ENCODE data around the gene JAZF1. TPM values are rescaled to one million over a fixed set of nuclear protein-coding genes. Genes with fewer than 3 reads are reported as not detected.

Gene JAZF1
- total and polyA plus RNA-seq, 2 of the 8 experiments (the other 6 are each of a cell fraction or from before 2014, with no cell fraction given), result 2.6 to 21.8 TPM

DNA sequence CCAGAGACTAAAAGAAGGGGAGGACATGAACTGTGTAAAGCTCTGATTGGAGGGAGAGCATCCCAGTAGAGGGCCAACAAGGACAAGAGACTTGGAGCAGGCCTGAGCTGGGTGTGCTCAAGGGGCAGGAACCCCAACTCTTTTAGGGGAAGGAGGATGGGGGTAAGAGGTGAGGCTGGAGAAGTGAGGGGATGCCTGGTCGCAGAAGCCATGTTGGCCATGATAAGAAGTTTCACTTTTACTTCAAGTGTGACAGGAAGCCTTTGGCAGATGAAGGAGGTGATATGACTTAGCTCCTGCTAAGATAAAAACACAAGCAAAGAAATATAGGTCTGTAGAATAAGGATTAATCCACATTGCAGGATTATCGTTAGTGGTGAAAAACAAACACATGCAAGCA lies 208.3 kb downstream of the JAZF1 start:
- Histone ChIP-seq H4K8ac (ENCODE audit: extremely low read depth, insufficient read depth, low read length) (no peak overlapping the region), H2BK120ac (replicated peaks; ENCODE audit: low read depth, low read length) (no peak overlapping the region), H2BK5ac (ENCODE audit: low read depth, low read length) (no peak overlapping the region), H3K79me1 (ENCODE audit: low read depth, low read length) (no peaks in the 10 kb centered on the region), H2BK15ac (ENCODE audit: low read length) (no peak overlapping the region), H4K91ac (replicated peaks; ENCODE audit: insufficient read length, low read length) (no peak overlapping the region), H4K5ac (ENCODE audit: insufficient read length, low read depth, low read length) (no peak overlapping the region), H3K23me2 (ENCODE audit: low read depth, low read length) (no peaks in the 10 kb centered on the region), H2BK12ac (ENCODE audit: low read depth, low read length) (no peak overlapping the region), H2AK5ac (ENCODE audit: low read depth, low read length) (no peak overlapping the region), H3K36me3 (ENCODE audit: control insufficient read depth in 2 of 4, insufficient read depth in 4 of 4, low read length in 3 of 4) (no peaks in the 10 kb centered on the region), H3K23ac (ENCODE audit: insufficient read length) (no peak overlapping the region), H4K20me1 (replicated peaks in 1 of 2; ENCODE audit: control insufficient read depth in 1 of 2, insufficient read depth in 2 of 2, low read length in 2 of 2) (no peaks in the 10 kb centered on the region), H3K27me3 (replicated peaks in 1 of 4; ENCODE audit: control insufficient read depth in 3 of 4, extremely low read depth in 1 of 4, insufficient read depth in 3 of 4, low read length in 3 of 4) (no peaks in the 10 kb centered on the region), H3K14ac (ENCODE audit: insufficient read length) (no peak overlapping the region), H3K4me2 (ENCODE audit: insufficient read depth in 1 of 2, low read depth in 2 of 2, low read length in 2 of 2) (no peak overlapping the region), H3K9ac (replicated peaks in 1 of 4; ENCODE audit: extremely low read depth in 1 of 4, low read depth in 3 of 4, low read length in 3 of 4) (no peak overlapping the region), H3K79me2 (ENCODE audit: control insufficient read depth in 1 of 2, insufficient read depth in 2 of 2, low read length in 2 of 2) (no peaks in the 10 kb centered on the region), H3K4me1 (replicated peaks in 1 of 4; ENCODE audit: control insufficient read depth in 3 of 4, insufficient read depth in 4 of 4, low read length in 3 of 4) (no peaks in the 10 kb centered on the region), H3K4me3 (ENCODE audit: extremely low read depth in 1 of 4, insufficient read depth in 2 of 4, low read depth in 3 of 4, low read length in 4 of 4) (no peak overlapping the region), H2AFZ (ENCODE audit: low read length) (no peak overlapping the region), H2BK20ac (ENCODE audit: low read length) (no peak overlapping the region), H3K27ac (ENCODE audit: low read depth, low read length) (no peak overlapping the region), H3K56ac (replicated peaks; ENCODE audit: insufficient read length, low read depth, low read length) (no peak overlapping the region), H3K9me3 (ENCODE audit: insufficient read depth in 2 of 2, low read depth in 1 of 2, low read length in 1 of 2) (no peaks in the 10 kb centered on the region), H3K4ac (replicated peaks; ENCODE audit: insufficient read length, low read depth, low read length) (no peak overlapping the region), H3K18ac (ENCODE audit: extremely low read depth, low read length) (no peak overlapping the region)
- WGBS, 2 experiments (ENCODE audit: extremely low coverage in 1 of 2, insufficient coverage in 1 of 2, insufficient read length in 1 of 2, insufficient replicate concordance in 2 of 2, low coverage in 1 of 2, low lambda C conversion rate in 2 of 2, missing lambda C conversion rate in 1 of 2), result 79% methylated on average over 2 of the region's 2 CpGs; no CpG with 5 or more reads in 1 of the 2 experiments
- TF ChIP-seq BCL11A (IDR thresholded peaks at IDR 0.05; ENCODE audit: low read depth in 2 of 2, low read length in 2 of 2) (no peak), JUN (IDR thresholded peaks at IDR 0.05; ENCODE audit: low read depth, low read length) (no peak), SIN3A (conservative IDR thresholded peaks at IDR 0.05 in 1 of 2, IDR thresholded peaks at IDR 0.05 in 1 of 2; ENCODE audit: low read depth in 1 of 2, low read length in 2 of 2) (no peak), KDM5A (IDR thresholded peaks at IDR 0.05; ENCODE audit: low read length) (no peak), SAP30 (IDR thresholded peaks at IDR 0.05; ENCODE audit: insufficient read depth, insufficient replicate concordance, low read length) (no peak), HDAC2 (IDR thresholded peaks at IDR 0.05; ENCODE audit: borderline replicate concordance in 1 of 2, low read depth in 2 of 2, low read length in 2 of 2) (no peak), EZH2 (IDR thresholded peaks at IDR 0.05; ENCODE audit: low read depth, low read length, severe bottlenecking) (no peak), RXRA (IDR thresholded peaks at IDR 0.05; ENCODE audit: insufficient read depth, low read depth, low read length) (no peak), SP2 (IDR thresholded peaks at IDR 0.05; ENCODE audit: low read length) (no peak)
- DNase-seq (ENCODE audit: low read depth in 1 of 2, low spot score in 2 of 2) (no peak), FAIRE-seq (no peak)
- CTCF ChIA-PET (ENCODE audit: partially characterized antibody), result interaction anchor here (0.7 to 2.3 kb wide), 5 partner anchors 10 to 783 kb away, joined by 3 to 5 read pairs (median 4); no protein-coding TSS in a partner anchor
- POLR2A ChIA-PET (ENCODE audit: partially characterized antibody), result no interaction called here

Data from H1 (cell line).